NCI-H82 (cell line): ENCODE data around the gene NQO2.
"Not testable (repeated sequence)": the region's sequence is repeated elsewhere in the genome, so short reads cannot be mapped to it uniquely, and the experiment has no call there.

Experiments used
- DNase-seq: peaks from one replicate; lab custom pipeline; 2025; lab: John Stamatoyannopoulos, UW

The NQO2 gene

DNA sequence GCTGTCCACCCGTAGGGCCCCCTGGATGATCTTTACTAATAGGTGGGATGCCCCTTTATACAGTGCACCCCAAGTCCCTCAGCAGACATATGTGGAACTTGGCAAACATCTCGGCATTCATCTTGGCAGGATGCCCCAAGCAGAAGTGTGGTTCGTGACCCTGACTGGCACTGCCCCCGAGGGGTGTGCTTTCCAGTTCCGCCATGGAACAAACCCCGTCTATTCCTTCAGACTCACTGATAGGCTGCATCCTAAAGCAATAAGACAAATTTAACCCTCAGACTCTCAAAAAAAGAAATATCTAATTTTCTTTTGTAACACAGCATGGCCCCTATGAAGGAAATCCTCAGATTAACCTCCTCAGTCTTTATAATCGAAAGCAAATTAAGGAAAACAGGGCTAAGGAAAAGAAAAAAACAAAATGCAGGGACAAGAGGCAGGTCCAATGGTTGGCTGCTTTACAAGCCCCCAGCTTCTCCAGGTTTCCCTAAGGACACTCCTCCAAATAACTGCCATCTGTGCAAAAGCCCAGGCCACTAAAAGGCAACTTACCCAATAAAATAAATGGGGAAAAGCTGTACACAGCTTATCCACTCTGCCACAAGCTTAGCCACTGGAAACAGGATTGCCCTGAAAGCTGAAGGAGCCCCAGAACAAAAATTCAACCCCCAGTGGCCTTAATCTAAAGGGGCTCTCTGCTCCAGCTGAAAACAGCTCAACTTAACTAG lies 38.1 kb downstream of the NQO2 start:
- peak; percentile 91 for DNase-seq

DNA sequence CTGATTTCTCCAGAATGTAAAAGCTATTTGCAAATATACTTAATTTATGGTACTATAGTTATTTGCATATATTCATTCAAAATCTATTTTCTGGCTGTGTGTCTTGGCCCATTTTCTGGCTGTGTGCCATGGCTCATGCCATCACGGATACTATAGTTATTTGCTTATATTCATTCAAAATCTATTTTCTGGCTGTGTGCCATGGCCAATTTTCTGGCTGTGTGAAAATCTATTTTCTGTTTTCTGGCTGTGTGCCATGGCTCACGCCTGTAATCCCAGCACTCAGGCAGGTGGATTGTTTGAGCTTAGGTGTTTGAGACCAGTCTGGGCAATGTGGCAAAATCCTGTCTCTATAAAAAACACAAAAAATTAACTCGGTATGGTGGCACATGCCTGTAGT lies 39.7 kb downstream of the NQO2 start:
- DNase-seq = peak; percentile 63

DNA sequence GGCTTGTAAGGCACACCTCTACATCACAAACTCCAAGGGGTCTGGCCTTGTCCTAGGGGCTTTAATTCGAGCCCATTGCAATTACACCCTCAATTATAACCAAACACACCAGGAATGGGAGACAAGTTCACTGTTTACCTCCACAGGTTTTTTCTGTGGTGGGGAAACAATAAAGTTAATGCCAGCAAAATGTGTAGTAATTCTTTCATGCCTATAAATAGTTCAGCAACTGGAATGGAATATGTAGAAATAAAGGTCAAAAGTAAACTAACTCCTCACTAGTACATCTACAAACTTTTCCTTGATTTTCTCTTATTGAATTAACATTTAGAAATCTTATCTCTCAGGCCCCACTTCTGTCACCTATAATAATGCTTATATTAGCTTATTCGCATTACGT lies 41.5 kb downstream of the NQO2 start:
- DNase-seq = no peak

DNA sequence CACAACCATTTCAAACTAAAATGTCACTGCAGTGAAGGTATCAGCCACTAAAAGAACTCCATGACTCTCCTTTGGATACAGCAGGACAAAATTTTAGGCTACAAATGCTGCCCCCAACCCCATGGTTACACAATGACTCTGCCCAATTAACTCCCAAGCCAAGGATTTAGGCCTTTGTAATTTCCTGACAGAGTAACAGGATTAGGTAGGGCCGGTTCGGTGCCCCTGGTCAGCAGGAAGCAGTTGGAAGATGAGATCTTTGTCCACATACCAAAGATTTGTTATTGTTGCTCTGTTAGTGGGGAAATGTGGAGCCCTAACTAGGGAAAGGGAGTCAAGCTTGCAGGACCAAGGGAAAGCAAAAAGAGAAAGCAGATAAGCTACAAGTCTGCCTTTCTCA lies 41.9 kb downstream of the NQO2 start:
- DNase-seq = peak; percentile 68

DNA sequence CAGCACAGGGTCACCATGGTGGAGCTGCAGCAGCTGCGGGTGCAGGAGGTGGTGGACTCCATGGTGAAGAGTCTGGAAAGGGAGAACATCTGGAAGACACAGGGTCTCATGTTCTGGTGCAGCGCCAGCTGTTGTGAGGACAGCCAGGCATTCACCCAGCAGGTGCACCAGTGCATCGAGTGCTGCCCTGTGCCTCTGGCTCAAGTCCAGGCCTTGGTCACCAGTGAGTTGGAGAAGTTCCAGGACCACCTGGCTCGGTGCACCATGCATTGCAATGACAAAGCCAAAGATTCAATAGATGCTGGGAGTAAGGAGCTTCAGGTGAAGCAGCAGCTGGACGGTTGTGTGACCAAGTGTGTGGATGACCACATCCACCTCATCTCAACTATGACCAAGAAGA lies 45.7 kb downstream of the NQO2 start:
- DNase-seq = no peak

DNA sequence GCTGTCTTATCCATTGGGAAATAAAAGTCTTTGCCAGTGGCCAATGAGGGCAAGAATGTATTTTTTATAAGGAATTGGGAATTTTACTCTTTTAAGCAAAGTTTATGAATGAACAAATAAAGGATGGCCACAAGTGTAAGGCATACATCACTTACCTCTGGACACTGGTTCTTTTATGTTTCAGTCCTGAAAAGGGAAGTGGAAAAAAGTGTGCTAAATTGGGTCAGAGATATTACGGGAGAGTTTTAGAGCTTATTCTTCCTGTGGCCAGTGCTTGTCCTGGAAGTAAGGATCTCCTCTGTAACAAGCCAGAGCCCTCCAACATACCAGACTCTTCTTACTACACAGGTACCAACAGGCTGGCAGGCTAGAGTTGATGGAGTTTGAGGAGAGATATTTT lies 46.1 kb downstream of the NQO2 start:
- DNase-seq = no peak

DNA sequence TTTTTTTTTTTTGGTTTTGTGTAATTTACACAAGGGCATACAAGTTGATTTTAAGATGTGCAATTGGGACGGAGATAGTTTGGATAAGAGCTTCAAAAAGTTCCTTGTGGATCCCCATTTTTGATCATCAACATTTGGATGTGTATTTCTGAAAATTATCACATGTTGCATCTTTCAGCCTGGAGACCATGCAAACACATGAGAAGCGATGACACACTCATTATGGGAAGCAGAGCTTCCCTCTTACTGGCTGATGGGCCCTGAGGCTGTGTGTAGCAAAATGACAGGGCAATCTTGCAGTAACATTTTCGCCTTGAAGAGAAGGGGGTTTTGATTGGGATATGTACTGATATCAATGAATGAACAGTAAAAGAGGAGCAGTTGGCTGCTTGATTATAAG lies 46.6 kb downstream of the NQO2 start:
- no peak for DNase-seq

DNA sequence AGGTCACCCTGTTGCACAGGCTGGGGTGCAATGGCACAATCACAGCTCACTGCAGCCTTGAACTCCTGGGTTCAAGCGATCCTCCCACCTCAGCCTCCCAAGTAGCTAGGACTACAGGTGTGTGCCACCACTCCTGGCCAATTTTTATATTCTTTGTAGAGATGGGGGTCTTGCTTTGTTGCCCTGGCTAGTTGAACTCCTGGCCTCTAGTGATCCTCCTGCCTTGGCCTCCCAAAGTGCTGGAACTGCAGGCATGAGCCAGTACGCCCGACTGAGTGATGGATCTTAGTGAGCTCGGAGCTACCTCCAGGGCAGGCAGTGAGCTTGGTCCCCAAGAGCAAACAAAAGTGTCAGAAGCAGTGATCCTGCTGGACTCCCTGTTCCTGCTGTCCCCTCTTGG lies 48.3 kb downstream of the NQO2 start:
- DNase-seq = not testable (repeated sequence)

DNA sequence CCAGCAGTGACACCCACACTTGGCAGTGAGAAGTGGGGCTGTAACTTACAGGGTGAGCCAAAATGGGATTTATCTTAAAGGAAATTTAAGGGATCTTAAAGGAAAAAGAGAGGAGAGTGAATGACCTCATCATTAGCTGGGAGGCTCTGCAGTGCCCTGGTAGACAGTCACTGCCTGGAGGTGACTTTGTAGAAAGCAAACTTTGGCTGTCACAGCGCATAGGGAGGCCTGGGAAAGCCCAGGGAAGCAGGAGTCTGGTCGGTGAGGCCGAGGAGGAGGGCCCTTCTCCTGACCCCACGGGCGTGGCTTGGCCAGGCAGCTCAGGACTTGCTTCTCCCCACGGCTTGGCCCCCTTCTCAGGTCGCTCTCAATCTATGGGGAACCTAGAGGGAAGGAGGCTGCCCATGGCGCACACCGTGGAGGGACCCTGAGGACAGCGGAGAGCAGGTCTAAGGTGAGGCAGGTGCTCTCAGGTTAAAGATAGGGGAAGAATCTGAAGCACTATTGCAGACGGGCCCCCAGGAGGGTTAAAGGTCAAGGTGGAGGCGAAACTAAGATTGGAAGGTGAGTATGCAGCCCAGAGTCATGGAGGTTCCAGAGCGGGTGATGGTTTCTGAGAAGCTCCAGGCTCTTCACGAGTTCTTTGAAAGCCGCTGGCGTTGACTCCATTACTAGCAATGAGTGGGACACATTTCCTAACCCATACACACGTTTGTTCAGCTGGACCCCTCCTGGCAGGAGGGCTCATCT lies 53.0 kb downstream of the NQO2 start:
- no peak for DNase-seq

DNA sequence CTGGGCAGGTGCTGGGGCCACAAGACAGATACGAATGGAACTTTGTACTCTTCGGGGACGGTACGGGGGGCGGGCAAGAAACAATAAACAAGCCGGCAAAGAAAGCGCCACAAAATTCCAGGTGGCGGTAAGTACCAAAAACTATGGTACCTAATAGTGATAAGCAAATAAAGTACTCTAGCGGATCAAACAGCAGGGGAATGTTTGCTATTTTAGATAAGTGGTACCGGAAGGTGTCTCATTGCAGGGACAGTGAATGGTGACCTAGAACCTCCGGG lies 53.5 kb downstream of the NQO2 start:
- no peak for DNase-seq

DNA sequence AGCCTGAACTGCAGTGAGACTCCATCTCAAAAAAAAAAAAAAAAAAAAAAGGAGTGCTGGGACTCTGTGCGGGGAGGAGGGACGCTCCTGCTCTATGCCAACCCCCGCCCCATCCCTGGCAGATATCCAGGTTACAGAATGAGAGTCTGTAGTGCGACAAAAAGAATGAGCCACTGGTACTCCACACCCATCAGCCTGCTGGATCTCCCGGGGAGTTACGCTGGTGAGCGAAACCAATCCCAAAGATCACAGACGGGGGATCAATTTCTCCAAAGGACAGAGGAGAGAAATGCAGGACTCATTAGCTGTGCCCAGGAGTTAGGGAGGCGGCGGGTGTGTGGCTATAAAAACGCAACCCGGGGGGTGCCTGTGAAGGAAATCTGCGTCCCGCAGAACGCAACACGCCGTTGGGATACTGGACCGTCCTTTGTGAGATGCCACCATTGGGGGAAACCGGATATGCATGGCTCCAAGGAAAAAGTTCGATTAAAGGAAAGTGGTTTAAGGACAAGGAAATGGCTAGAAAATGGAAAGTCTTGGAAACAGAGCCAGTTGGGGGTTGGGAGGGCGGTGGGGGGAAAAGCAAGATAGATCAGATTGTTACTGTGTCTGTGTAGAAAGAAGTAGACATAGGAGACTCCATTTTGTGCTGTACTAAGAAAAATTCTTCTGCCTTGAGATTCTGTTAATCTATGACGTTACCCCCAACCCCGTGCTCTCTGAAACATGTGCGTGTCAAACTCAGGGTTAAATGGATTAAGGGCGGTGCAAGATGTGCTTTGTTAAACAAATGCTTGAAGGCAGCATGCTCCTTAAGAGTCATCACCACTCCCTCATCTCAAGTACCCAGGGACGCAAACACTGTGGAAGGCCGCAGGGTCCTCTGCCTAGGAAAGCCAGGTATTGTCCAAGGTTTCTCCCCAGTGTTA lies 54.8 kb downstream of the NQO2 start:
- peak; percentile 75 for DNase-seq

DNA sequence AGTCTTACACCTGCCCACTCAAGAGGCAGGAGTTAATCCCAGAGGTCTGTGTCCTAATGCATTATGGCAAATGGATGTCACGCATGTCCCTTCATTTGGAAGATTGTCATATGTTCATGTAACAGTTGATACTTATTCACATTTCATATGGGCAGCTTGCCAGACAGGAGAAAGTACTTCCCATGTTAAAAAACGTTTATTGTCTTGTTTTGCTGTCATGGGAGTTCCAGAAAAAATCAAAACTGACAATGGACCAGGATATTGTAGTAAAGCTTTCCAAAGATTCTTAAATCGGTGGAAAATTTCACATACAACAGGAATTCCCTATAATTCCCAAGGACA lies 55.4 kb downstream of the NQO2 start:
- DNase-seq = not testable (repeated sequence)

DNA sequence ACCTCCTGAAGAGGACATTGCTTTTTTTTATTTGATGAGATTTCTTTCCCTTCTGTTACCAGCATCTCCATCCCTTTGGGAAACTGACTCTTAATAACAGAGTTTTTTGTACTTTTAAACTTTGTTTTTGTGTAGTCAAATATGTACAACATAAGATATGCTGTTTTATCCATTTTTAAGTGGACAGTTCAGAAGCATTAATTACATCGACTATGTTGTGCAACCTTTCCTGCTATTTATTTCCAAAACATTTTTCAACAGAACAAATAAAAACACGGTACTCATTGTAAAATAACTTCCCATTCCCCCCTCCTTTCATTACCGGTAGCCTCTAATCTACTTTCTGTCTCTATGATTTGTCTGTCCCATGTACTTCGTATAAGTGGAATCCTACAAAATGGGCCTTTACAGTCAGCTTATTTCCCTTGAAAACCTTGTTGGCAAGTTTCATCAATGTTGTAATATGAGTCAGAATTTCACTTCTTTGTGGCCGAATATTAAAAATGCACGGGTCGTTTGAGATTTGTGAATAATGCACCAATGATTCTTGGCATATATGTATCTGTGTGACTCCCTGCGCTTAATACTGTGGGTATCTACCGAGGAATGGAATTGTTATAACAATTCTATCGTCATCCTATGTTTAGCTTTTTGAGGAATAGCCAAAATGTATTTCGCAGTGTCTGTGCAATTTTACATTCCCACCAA lies 57.5 kb downstream of the NQO2 start:
- DNase-seq = no peak

DNA sequence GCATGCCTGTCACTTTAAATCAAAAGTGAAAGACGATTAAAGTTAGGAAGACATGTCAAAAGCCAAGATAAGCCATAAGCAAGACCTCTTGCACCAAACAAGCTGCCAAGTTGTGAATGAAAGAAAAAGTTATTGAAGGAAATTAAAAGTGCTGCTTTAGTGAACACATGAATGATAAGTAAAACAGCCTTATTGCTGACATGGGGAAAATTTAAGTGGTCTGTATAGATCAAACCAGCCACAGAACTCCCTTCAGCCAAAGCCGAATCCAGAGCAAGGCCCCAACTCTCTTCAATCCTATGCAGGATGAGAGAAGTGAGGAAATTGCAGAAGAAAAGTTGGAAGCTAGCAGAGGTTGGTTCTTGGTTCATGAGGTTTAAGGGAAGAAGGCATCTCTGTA lies 59.3 kb downstream of the NQO2 start:
- no peak for DNase-seq

DNA sequence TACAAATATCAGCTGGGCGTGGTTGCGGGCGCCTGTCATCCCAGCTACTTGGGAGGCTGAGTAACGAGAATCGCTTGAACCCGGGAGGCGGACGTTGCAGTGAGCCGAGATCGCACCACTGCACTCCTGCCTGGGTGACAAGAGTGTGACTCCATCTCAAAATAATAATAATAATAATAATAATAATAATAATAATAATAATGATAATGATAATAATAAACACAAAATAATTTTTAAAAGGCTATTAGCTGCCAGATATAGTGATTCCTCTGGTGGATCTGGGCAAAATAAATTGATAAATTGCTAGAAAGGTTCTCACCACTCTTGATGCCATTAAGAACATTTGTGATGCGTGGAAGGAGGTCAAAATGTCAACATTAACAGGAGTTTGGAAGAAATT lies 60.4 kb downstream of the NQO2 start:
- DNase-seq = not testable (repeated sequence)

DNA sequence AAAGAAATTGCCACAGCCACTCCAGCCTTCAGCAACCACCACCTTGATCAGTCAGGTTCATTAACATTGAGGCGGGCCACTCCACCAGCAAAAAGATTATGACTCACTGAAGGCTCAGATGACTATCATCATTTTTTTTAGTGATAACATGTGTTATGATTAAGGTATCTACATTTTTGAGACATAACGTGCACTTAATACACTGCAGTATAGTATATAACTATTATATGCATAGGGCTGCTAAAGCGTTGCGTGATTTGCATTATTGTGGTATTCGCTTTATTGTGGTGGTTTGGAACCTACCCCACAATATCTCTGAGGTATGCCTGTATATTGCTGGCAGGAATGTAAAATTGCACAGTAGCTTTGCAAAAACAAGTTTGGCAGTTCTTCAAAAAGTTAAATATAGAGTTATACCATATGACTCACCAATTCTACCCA lies 61.8 kb downstream of the NQO2 start:
- no peak for DNase-seq

DNA sequence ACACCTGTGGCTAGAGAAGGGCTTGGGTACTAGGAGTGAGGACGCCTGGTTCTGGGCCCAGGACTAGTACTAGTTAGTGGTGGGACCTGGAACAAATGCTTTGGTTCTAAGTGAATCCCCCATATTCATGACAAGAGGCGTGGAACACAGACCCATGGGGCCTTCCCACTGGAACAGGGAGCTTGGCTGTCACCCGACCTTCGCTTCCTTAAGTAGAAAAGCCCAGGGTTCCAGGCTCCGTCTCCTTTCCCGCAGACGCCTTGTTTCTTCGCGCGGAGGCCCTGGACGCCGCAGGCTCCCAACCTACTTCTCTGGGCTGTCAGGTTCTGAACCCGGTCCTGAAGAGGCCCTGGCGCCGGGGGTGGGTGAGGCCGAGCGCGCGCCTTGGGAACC lies 63.6 kb downstream of the NQO2 start:
- DNase-seq = not testable (repeated sequence)

DNA sequence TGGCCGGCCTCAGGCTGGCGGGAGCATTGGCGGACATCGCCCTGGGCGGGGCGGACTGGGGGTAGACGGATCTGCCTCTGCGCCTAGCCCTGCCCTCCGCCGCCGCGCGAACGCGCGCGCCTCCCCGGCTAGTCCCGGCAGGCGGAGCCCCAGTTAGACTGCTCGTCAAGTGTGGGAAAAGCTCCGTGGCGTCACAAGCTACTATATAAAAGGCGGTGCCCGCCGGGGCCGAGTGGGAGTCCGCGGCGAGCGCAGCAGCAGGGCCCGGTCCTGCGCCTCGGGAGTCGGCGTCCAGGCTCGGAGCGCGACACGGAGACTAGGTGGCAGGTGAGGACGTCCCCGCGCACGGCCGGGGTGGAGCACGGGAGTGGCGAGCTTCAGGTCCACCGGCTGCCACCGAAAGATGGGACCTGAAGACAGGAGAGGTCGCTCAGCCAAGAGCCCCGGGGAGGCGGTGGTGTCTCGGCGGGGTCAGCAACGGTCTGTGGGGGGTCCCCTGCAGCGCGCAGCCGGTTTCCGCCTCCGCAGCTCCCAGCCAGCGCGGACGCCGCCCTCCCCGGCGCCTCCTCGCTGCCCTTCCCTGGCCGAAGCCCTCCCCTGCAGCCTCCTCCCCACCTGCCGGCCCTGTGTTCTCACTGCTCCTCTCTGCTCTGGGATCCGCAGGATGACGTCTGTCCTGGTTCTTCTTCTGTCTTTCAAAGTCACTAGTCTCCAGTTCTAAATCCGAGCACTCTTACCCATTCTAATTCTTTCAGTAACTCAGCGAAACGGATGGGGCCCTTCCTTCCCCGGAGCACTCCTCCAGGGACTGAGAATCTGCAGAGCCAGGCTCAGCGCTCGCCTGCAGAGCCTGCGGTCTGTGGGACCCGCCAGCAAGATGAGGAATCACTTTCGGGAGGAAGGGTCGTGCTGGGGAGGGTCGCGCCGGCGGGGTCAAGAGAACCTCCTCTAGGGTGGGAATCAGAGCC lies 64.3 kb downstream of the NQO2 start:
- DNase-seq = peak; percentile 81

DNA sequence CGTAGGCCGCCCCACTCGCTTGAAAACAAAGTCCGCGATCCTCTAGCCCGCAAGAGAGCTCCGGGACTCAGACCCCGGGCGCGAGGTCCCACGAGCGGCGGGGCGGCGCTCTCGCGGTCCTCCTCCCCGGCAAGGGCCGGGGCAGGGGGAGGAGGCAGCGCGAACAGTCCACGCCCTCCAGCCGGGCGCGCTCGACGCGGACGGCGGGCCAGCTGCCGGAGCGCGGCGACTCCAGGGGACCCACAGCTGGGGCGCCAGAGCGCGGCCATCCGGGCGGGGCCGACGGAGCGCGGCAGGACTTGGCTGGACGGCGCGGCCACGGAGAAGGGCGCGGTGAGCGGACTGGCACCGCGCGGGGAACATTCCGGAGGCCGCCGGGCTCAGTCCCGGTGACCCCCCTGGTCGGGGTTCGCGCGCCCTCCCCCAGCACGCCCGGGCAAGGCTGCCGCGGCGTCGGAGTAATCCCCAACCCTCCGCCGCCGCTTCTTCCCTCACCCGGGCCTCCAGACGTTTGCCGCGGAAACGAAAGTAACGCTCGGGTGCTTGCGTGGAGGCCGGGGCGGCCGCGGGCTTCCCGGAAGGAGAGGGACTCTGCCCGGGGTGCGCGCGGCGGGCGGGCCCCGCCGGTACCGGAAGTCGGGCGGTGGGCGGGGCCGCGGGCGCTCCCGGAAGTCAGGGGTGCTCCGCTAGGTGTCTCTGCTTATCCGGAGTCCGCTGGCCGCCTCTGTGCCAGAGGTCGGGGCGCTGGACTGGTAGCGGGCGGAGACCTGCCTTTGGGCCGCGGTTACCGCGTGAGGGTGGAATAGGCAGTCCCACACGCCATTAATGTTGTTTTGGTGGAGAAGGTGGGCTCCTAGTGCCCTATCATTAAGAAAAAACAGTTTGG lies 68.9 kb downstream of the NQO2 start, which contains the start of gene RIPK1:
TSS of gene RIPK1 (plus strand) at position 166 of the 886 bp plus-strand sequence. CDS start 8,330 bp downstream, outside the sequence.
- DNase-seq = peak; percentile 93
